Measurements from ENCODE around the gene PRCP. TPM values are rescaled to one million over a fixed set of nuclear protein-coding genes. Genes with fewer than 3 reads are reported as not detected.
"Not testable (repeated sequence)": the region's sequence is repeated elsewhere in the genome, so short reads cannot be mapped to it uniquely, and the experiment has no call there.

Gene PRCP
- total RNA-seq, 1 experiment from 2014 or later: 36.0 TPM

DNA sequence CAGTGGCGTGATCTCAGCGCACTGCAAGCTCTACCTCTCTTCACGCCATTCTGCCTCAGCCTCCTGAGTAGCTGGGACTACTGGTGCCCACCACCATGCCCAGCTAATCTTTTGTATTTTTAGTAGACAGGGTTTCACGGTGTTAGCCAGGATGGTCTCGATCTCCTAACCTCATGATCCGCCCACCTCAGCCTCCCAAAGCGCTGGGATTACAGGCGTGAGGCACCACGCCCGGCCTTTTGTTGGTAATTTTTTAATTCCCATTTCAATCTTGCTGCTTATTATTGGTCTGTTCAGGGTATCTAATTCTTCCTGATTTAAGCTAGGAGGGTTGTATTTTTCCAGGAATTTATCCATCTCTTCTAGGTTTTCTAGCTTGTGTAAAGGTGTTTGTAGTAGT is 19.6 kb upstream of the PRCP start:
- in situ Hi-C loops (cut with HindIII; ENCODE audit: low pct_unique_long_range_greater_than_20kb, low sequenced_read_pairs); DNase-seq (ENCODE audit: low read depth): not testable (repeated sequence)

GRCh38 chr11:82909015-82909640 is 8.9 kb upstream of the PRCP start:
- in situ Hi-C loops (cut with HindIII; ENCODE audit: low pct_unique_long_range_greater_than_20kb, low sequenced_read_pairs): no loop called here

DNA sequence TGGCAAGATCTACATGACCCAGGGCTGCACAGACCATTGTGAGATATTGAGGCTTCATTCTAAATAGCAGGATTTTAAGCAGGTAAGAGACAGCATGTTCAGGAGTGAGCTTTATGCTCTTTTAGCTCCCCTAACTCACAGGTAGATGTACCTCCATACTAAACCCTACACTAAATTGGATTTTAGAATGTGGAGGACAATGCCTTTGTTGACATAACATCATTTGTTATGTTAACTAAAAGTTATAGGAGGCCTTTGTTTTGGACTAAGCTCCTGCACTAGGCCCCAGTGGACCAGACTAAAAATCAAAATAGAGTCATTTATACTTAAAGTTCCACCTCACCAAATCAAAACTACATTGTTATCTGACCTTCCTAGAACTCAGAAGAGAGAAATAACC is 8.1 kb upstream of the PRCP start:
- DNase-seq (ENCODE audit: low read depth): no peak

More at GRCh38 chr11:82909015-82909640, 8.9 kb upstream of the PRCP start:
- DNase-seq (ENCODE audit: low read depth): no peak

GRCh38 chr11:82907371-82907770 is 7.1 kb upstream of the PRCP start:
- in situ Hi-C loops (cut with HindIII; ENCODE audit: low pct_unique_long_range_greater_than_20kb, low sequenced_read_pairs): no loop called here
- no peak for DNase-seq (ENCODE audit: low read depth)

More for the DNA sequence above, 8.1 kb upstream of the PRCP start:
- in situ Hi-C loops (cut with HindIII; ENCODE audit: low pct_unique_long_range_greater_than_20kb, low sequenced_read_pairs): no loop called here

DNA sequence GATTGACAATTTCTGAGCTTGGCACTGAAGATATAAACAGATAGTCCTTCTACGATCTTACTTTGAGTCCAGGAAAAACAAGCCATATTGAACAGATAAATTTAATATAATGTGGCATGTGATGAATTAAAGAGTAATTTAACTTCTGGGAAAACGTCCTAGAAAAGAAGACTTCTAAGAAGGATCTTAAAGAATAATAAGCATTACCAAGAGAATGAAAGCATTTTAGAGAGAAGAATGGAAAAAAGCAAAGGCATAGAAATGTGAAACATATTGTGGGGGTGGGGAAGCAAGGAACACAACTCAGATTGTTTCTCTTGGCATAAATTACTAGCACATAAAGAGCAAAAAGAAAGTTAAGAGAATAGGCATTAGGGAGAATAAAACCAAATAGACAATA is 6.7 kb upstream of the PRCP start:
- in situ Hi-C loops (cut with HindIII; ENCODE audit: low pct_unique_long_range_greater_than_20kb, low sequenced_read_pairs): no loop called here
- no peak for DNase-seq (ENCODE audit: low read depth)

- in situ Hi-C loops (cut with HindIII; ENCODE audit: low pct_unique_long_range_greater_than_20kb, low sequenced_read_pairs): no loop called here
- no peak for DNase-seq (ENCODE audit: low read depth)
Observed at GRCh38 chr11:82906236-82906635, 6.0 kb upstream of the PRCP start.

DNA sequence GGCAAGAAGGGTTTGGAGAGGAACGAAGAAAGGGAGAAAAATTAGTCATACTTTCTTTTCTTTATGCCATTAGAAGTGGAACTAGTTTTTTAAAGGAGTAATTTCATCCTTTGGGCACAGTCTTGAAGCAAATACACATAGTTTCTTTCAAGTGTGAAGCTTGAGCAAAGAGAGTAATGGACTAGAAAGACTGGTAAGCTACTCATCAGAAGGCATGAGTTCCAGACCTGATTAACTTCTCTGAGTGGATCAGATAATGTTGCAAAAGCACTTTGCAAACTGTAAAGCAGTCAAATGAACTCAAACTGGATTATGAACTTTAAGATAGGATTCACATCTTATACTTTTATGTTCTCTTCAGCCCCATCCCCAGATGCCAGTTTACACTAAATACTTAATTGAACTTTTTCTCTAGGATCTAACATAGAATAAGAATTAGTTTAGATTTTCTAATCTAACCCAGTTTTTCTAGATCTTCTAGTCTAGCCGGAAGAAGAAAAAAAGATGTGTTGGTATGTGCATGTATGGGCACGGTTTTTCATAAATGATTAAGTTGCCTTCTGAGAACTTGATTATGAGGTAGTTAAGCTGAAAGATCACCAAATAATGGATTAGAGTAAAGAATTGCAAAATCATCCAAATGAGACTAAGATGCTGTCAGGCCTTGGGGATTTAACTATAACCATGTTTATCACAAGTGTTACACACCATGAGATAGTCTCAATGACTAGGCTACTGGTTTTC is 3.8 kb upstream of the PRCP start:
- in situ Hi-C loops (cut with HindIII; ENCODE audit: low pct_unique_long_range_greater_than_20kb, low sequenced_read_pairs): no loop called here
- DNase-seq (ENCODE audit: low read depth): no peak

- DNase-seq (ENCODE audit: low read depth): no peak
- in situ Hi-C loops (cut with HindIII; ENCODE audit: low pct_unique_long_range_greater_than_20kb, low sequenced_read_pairs): no loop called here
Observed at GRCh38 chr11:82902880-82903279, 2.6 kb upstream of the PRCP start.

- no peak for DNase-seq (ENCODE audit: low read depth)
- in situ Hi-C loops (cut with HindIII; ENCODE audit: low pct_unique_long_range_greater_than_20kb, low sequenced_read_pairs): no loop called here
Observed at GRCh38 chr11:82901922-82902485, 1.8 kb upstream of the PRCP start.

DNA sequence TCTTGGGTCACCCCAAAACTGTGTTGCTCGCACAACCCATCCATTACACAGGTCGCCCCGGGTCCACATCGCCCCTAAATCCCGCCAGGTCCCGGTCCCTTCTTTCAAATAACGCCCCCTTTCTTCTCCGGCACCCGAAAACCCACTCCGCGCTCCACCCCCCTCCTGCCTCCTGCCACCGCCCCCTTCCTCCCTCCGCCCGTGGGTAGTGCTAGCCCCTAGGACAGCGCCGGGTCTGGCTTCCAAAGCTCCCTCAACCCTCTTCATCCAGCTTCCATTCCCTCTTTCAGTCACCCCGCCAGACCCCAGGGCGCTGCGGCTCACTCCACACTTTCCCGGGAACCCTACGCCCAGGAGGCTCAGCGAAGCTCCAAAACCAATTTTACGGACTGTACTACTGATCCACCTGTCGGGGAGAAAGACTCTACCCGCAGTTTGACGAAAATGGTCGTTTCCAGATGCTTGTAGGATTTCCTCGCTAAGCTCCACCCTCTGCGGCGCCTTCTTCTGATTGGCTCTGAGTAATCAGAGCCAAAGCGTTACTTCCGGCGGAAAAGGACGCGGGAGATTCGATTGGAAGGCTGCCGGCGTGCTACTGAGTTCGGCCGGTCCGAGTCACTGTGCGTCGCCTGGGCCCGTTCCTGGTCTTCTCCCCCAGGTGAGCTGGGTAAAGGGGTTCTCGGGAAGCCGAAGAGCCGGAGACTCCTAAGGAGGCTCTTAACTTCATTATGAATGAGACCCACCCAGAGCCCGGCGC is 1.1 kb upstream of the PRCP start, which contains the start of gene DDIAS:
DDIAS (plus strand) TSS at position 572 of the 757 bp plus-strand sequence. CDS start 13,003 bp downstream, outside the sequence.
- in situ Hi-C loops (cut with HindIII; ENCODE audit: low pct_unique_long_range_greater_than_20kb, low sequenced_read_pairs): no loop called here

GRCh38 chr11:82899957-82900276 is 313 bp downstream of the PRCP start:
- no peak for DNase-seq (ENCODE audit: low read depth)
- in situ Hi-C loops (cut with HindIII; ENCODE audit: low pct_unique_long_range_greater_than_20kb, low sequenced_read_pairs): no loop called here

More for the DNA sequence above, 1.1 kb upstream of the PRCP start, which contains the start of gene DDIAS:
- DNase-seq (ENCODE audit: low read depth): peak; percentile 88

GRCh38 chr11:82899186-82899820 is 927 bp downstream of the PRCP start:
- in situ Hi-C loops (cut with HindIII; ENCODE audit: low pct_unique_long_range_greater_than_20kb, low sequenced_read_pairs): no loop called here
- DNase-seq (ENCODE audit: low read depth): no peak

DNA sequence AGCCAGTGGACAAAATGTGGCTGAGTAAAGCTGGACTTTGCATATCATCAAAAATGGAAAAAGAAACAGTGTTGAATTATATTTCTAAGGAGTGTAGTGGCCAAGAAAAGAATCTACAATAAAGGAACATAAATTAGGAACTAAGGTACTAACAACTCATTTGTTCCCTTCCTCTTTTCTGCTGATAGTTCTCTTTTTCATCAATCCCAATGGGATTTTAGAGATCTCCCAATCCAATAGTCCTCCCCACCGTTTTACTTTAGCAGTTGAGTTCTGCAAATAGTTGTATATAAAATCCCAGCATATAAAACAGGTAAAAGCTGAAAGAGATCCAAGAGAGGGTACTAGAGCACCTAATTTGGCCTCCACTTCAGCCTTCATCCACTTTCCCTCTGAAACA is 2.0 kb downstream of the PRCP start:
- DNase-seq (ENCODE audit: low read depth): no peak

DNA sequence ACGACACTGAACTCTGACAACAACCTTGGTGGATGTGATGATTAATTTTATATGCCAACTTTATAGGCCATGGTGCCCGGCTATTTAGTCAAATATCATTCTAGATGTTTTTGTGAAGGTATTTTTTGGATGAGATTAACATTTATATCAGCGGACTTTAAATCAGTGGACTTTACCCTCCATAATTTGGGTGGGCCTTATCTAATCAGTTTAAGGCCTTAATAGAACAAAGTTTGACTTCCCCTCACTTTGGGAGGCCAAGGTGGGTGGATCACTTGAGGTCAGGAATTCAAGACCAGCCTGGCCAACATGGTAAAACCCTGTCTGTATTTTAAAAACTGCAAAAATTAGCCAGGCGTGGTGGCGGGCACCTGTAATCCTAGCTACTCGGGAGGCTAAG is 4.0 kb downstream of the PRCP start:
- in situ Hi-C loops (cut with HindIII; ENCODE audit: low pct_unique_long_range_greater_than_20kb, low sequenced_read_pairs): no loop called here
- DNase-seq (ENCODE audit: low read depth): no peak

More for the DNA sequence above, 2.0 kb downstream of the PRCP start:
- in situ Hi-C loops (cut with HindIII; ENCODE audit: low pct_unique_long_range_greater_than_20kb, low sequenced_read_pairs): no loop called here

GRCh38 chr11:82895437-82896091 is 4.7 kb downstream of the PRCP start:
- DNase-seq (ENCODE audit: low read depth): no peak
- in situ Hi-C loops (cut with HindIII; ENCODE audit: low pct_unique_long_range_greater_than_20kb, low sequenced_read_pairs): no loop called here

DNA sequence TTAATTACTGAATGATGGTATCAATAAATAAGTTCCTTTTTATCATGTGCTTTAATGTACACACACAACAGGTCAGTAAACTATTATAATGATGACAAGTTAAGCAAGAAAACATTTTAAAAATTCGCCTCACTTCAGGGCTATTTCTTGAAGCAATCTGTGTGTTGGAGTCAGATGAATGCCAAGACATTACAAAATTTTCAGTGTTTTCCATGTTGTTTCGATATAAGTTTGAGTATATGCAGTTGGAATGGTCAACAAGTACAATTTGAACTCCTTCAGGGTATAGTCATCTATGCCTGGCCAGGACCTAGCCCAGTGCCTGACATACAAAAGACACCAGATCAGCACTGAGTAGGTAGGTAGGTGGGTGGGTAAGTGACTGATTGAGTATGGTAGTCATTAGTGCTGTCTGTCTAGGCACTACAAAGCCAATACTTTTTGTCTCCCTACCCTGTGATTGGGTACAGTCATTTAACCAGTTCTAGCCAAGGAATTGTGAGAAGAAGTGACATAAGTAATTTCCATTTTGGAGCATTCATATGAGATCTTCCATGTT is 7.5 kb downstream of the PRCP start:
- in situ Hi-C loops (cut with HindIII; ENCODE audit: low pct_unique_long_range_greater_than_20kb, low sequenced_read_pairs): no loop called here

GRCh38 chr11:82890936-82891335 is 9.3 kb downstream of the PRCP start:
- in situ Hi-C loops (cut with HindIII; ENCODE audit: low pct_unique_long_range_greater_than_20kb, low sequenced_read_pairs): no loop called here
- no peak for DNase-seq (ENCODE audit: low read depth)

More for the DNA sequence above, 7.5 kb downstream of the PRCP start:
- DNase-seq (ENCODE audit: low read depth): no peak

- DNase-seq (ENCODE audit: low read depth): no peak
- in situ Hi-C loops (cut with HindIII; ENCODE audit: low pct_unique_long_range_greater_than_20kb, low sequenced_read_pairs): no loop called here
Observed at GRCh38 chr11:82890002-82890341, 10.3 kb downstream of the PRCP start.

Measured in Caki2 (cell line).